Measurements from ENCODE around the gene CD40. TPM values are rescaled to one million over a fixed set of nuclear protein-coding genes. Genes with fewer than 3 reads are reported as not detected.

The CD40 gene
- total RNA-seq, 6 donors from 2014 or later = 15.7 to 32.5 (median 25.8) TPM

- DNase-seq = no peak
- no peak overlapping the region for H3K4me3 ChIP-seq
- H3K4me1 ChIP-seq = peaks cover 0 to 9% (median 0%) of the 10 kb centered on the region in 4 donors
- H3K9me3 ChIP-seq = no peaks in the 10 kb centered on the region
- WGBS, 2 donors = 87 to 91% methylated on average over 11 of the region's 11 CpGs
- H3K27ac ChIP-seq = no peak overlapping the region
- TF ChIP-seq EP300 (IDR thresholded peaks at IDR 0.05) (no peak), POLR2AphosphoS5 (IDR thresholded peaks at IDR 0.05) (no peak), CTCF (IDR thresholded peaks at IDR 0.05) (no peak), POLR2A (IDR thresholded peaks at IDR 0.05) (no peak)
- peaks cover 3 to 63% (median 20%) of the 10 kb centered on the region in 4 donors for H3K36me3 ChIP-seq
- no peaks in the 10 kb centered on the region for H3K27me3 ChIP-seq
- no peak for ATAC-seq (ENCODE audit: low FRiP score in 2 of 2)
Measured at GRCh38 chr20:46127396-46128010, 9.4 kb downstream of the CD40 start.

DNA sequence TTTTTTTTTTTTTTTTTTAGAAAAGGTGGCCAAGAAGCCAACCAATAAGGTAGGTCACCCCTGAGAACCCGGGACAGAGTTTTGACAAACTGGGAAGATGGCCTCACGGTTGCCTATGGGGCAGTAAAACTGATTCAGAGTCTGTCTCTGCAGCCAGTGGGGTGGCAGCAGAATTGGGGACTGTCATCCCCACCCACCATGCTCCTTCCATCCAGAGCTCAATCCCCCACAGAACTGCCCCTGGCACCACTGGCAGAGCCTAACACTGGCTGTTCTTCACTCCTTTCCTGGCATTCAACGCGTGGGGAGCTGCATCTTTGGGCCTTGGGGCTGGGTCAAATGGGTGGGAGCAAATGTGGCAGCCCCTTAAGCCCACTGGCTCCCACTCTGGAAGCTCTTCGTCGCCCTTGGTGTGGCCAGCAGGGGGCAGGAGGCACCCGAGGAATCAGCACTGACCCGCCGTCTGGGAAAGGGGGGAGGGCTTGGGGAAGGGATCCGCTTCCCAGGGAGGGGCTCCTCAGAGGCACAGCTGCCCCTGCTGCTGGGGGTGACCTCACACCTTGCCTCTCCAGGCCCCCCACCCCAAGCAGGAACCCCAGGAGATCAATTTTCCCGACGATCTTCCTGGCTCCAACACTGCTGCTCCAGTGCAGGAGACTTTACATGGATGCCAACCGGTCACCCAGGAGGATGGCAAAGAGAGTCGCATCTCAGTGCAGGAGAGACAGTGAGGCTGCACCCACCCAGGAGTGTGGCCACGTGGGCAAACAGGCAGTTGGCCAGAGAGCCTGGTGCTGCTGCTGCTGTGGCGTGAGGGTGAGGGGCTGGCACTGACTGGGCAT, 10.4 kb downstream of the CD40 start:
- H3K4me3 ChIP-seq = no peak overlapping the region
- TF ChIP-seq POLR2A (IDR thresholded peaks at IDR 0.05) (no peak), CTCF (IDR thresholded peaks at IDR 0.05) (peak in 5 of 6 experiments; percentile 23 to 53 (median 38)), EP300 (IDR thresholded peaks at IDR 0.05) (no peak), POLR2AphosphoS5 (IDR thresholded peaks at IDR 0.05) (no peak)
- H3K4me1 ChIP-seq = peaks cover 0 to 9% (median 2%) of the 10 kb centered on the region in 4 donors
- no peaks in the 10 kb centered on the region for H3K27me3 ChIP-seq
- H3K27ac ChIP-seq = no peak overlapping the region
- peaks cover 3 to 53% (median 12%) of the 10 kb centered on the region in 4 donors for H3K36me3 ChIP-seq
- peak in 1 of 2 donors; percentile 59 for DNase-seq
- peak in 1 of 2 donors; percentile 50 for ATAC-seq (ENCODE audit: low FRiP score in 2 of 2)
- WGBS, 2 donors = 51 to 53% methylated on average over 11 to 16 of the region's 16 CpGs
- no peaks in the 10 kb centered on the region for H3K9me3 ChIP-seq

DNA sequence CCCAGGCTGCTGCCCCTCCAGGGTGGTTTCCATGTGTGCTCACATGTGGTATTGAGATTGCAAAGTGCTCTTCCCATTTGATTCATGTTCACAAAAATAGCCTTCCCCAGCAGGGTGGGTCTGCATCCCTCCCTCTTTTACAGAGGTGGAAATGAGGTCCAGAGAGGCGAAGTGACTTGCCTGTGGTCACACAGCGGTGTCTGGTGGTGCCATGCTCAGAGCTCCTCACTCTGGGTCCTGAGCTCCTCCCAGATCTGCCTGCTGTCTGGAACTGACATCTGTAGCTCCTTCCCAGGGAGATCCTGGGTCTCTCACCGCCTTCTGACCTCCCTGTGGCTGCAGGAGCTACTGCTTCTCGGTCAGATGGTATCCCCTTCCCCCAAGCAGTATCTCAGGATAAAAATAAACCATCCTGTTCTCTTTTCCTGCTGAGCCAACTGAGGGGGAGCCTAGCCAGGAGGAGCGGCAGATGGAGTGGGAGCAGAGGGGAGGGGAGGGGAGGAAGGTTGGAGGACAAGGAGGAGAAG, 11.9 kb downstream of the CD40 start:
- H3K27me3 ChIP-seq = no peaks in the 10 kb centered on the region
- no peak overlapping the region for H3K4me3 ChIP-seq
- peaks cover 0 to 9% (median 2%) of the 10 kb centered on the region in 4 donors for H3K4me1 ChIP-seq
- no peak overlapping the region for H3K27ac ChIP-seq
- TF ChIP-seq EP300 (IDR thresholded peaks at IDR 0.05) = no peak
- no peak for TF ChIP-seq CTCF (IDR thresholded peaks at IDR 0.05)
- no peak for TF ChIP-seq POLR2A (IDR thresholded peaks at IDR 0.05)
- TF ChIP-seq POLR2AphosphoS5 (IDR thresholded peaks at IDR 0.05) = no peak
- DNase-seq (no peak), ATAC-seq (ENCODE audit: low FRiP score in 2 of 2) (no peak)
- no peaks in the 10 kb centered on the region for H3K9me3 ChIP-seq
- WGBS, 2 donors = 35% methylated on average over 5 of the region's 5 CpGs
- peaks cover 0 to 41% (median 6%) of the 10 kb centered on the region in 4 donors for H3K36me3 ChIP-seq

DNA sequence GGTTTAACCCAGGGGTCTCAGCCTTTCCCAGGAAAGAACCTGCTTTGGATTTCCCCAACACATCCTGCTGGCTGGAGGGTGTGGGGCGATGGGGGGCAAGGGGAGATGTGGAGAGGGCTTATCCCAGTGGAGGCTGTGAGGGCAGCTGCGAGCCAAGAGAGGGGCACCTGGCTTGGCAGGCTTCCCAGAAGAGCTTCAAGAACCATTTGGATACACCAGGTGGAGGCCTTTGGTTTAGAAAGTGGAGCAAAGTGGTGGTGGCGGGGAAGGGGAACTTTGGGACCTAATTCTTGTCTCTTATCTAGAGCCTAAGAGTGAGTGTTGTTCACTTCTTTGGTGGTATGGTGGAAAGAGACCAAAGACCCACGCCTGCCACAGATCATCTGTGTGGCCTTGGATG, 12.4 kb downstream of the CD40 start:
- peaks cover 0 to 9% (median 2%) of the 10 kb centered on the region in 4 donors for H3K4me1 ChIP-seq
- H3K36me3 ChIP-seq = peaks cover 0 to 36% (median 6%) of the 10 kb centered on the region in 4 donors
- no peak overlapping the region for H3K4me3 ChIP-seq
- no peak for ATAC-seq (ENCODE audit: low FRiP score in 2 of 2)
- no peaks in the 10 kb centered on the region for H3K27me3 ChIP-seq
- H3K9me3 ChIP-seq = no peaks in the 10 kb centered on the region
- no peak overlapping the region for H3K27ac ChIP-seq
- no peak for DNase-seq
- 49 to 58% methylated on average over 4 of the region's 4 CpGs for WGBS, 2 donors
- TF ChIP-seq POLR2AphosphoS5 (IDR thresholded peaks at IDR 0.05) (no peak), POLR2A (IDR thresholded peaks at IDR 0.05) (no peak), EP300 (IDR thresholded peaks at IDR 0.05) (no peak), CTCF (IDR thresholded peaks at IDR 0.05) (no peak)

Measured in upper lobe of left lung (tissue), 6 donors.